ENCODE results near the gene SPOCK2.

SPOCK2 gene

GRCh38 chr10:72107325-72108003 lies 19.1 kb upstream of the SPOCK2 start:
- no peak for DNase-seq

GRCh38 chr10:72106896-72107295 lies 18.5 kb upstream of the SPOCK2 start:
- no peak for DNase-seq

GRCh38 chr10:72106154-72106849 lies 18.0 kb upstream of the SPOCK2 start:
- no peak for DNase-seq

- DNase-seq = no peak
Observed at GRCh38 chr10:72105710-72106109, 17.4 kb upstream of the SPOCK2 start.

- DNase-seq = no peak
Observed at GRCh38 chr10:72105098-72105475, 16.7 kb upstream of the SPOCK2 start.

DNA sequence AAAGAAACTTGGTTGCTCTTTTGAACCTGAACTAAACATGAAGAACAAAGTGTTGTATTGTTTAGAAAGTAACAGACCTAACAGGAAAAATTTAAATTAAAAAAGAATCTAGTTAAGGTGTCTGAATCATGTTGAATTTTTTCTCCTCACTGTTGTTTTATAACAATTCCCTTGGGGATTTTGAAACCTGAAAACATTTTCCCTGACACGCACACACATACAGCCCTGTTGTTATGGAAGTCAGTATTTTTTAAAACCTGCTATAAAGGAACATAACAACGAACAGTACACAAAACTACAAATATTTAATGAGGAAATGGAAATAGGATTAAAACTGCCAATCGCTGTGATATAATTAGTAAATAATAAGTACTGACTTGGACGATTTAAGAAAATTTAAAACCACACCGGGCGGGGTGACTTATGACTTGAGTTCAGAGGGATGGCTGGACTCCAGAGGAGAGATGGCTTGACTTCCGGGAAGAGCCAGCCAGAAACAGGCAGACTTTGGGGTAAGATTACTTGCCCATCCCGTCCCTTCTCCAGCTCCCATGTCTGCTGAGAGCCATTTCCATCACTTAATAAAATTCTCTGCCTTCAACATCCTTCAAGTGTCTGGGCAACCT lies 16.2 kb upstream of the SPOCK2 start:
- no peak for DNase-seq

DNA sequence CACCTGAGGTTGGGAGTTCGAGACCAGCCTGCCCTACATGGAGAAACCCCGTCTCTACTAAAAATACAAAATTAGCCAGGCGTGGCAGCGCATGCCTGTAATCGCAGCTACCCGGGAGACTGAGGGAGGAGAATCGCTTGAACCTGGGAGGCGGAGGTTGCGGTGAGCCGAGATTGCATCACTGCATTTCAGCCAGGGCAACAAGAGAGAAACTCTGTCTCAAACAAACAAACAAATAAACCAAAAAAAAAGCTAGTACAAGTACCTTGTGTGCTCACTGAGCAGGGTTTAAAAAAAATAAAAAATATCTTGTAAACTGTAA lies 11.2 kb upstream of the SPOCK2 start:
- DNase-seq = no peak

DNA sequence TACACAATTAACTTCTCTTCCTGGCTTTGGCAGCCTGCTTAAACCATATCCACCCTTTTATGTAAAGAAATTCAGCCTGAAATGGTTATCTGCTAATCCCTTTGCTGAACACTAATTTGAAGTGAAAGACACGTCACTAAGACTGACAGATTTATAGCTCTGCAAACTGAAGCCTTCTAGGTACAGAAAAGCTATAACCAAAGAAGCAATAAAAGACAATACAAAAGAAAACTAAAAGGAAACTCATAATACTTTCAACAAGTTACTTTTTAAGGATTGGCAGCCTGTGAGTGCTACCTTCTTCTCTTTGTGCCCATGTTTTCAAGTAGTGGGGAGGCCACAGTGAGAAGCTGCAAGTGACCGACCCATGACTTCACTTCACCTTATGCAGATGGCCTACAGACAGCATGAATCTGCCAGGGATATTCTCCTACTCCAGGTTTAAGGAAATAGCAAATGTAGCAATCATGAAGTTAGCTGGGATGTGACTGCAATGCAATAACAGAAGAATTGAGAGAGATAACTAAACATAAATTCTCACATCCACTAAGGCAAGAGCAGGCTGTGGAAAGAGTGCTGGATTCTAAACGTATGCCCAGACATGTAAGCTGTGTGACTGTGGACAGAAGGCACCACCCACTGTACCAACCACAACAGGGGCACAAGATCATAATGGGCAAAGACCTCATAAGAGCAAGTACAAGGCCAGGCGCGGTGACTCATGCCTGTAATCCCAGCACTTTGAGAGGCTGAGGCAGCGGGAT lies 10.7 kb upstream of the SPOCK2 start:
- DNase-seq = no peak

DNA sequence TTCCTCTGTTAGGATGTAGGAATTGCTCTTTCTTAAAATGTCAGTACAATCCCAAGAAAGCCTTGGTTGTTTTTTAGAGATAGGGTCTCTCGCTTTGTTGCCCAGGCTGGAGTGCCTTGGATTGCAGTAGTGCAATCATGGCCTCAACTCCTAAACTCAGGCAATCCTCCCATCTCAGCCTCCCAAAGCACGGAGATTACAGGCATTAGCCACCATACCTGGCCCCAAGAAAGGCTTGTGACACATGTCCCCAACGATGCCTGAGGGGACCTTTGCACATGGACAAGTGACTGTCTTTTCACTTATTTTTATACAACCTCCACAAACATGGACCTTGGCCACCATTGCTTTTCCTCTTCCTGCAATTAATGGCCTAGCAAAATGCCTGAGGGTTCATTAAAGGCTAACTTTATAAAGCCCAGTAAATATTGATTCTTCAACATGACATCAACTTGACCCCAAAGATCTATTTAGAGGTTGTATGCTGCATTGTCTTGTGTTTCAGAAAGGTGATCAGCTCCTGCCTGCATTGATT lies 10.0 kb upstream of the SPOCK2 start:
- DNase-seq = no peak

DNA sequence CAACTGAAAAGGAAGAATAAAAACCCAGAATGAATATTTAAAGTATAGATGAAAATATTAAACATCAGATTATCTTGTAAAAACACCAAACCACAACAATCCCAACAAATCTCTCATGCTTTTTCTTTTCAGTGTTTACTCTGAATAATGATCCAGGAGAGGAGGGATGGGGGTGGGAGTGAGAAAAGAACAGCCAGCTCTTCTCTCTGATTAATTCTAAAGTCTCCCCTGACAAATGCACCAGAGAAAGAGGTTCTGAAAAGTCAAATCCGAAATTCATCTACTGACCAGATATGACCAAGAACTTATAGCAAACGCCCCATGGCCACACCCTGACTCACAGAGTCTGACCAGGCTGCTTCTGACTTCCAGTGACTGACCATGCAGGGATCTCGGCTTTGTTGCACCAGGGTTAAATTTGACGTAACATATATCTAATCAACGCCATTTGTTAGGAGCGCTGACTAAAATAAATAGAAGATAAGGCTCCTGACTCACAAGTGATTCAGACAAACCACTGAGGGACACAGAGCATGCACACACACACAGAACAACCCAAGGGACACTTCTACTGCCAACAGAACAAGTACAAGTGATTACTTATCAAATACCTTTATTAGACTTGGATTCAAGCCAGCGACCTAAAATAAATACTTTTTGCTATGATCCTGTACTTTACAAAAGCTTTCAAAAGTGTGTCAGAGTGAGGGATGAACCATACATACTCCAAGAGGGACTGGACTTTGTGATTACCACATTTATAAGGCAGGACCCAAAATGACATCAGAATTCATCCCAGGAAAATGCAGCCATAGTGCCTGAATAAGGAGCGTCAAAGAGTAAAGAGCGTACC lies 9.3 kb upstream of the SPOCK2 start:
- no peak for DNase-seq

DNA sequence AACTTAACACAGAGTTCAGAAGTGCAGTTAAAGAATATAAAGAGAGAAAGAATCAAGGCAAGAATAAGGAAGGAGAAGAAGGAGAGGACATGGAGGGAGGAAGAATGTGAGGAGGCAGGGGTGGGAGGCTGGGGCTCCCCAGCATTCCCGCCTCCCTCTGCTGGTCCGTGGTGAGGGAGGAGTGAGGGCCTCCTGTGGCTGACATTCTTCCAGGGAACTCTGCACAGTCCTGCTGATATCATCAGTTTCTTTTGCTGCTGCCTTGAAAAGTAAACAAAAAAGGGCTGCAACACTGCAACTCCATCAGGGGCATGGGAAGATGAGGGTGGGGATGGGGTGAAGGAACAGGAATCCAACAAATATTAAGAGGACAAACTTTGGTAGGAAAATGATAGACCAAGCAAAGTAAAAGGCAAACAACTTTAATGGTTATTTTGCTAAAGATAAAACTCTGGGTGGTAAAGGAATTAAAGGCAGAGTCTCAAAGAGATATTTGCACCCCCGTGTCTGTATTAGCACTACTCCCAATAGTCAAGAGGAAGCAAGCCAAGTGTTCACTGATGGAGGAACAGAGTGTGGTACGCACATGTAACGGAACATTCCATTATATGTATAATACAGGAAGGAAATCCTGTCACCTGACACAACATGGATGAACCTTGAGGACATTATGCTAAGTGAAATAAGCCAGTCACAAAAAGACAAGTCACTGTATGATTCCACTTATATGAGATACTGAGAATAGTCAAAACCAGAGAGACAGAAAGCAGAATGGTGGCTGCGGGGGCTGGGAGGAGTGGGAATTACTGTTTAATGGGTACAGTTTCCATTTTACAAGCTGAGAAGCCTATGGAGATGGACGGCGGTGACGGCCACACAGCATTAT lies 8.0 kb upstream of the SPOCK2 start:
- no peak for DNase-seq

DNA sequence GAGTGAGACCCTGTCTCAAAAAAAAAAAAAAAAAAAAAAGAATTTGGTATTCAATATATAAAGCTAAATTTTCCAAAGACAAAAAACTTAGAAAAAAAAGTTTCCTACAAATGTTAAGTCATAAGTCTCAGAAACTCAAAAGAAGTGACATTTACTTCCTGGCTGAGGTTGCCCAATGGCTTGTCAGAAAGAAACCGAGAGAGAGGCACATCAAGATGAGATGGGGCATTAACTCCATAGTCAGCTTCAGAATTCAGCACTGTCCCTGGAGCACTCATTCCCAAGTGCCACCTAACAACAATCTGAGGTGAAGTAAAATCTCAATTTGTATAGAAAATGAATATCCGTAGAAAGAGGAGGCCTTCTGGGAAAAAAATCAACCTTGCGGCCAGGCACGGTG lies 6.8 kb upstream of the SPOCK2 start:
- DNase-seq = no peak

DNA sequence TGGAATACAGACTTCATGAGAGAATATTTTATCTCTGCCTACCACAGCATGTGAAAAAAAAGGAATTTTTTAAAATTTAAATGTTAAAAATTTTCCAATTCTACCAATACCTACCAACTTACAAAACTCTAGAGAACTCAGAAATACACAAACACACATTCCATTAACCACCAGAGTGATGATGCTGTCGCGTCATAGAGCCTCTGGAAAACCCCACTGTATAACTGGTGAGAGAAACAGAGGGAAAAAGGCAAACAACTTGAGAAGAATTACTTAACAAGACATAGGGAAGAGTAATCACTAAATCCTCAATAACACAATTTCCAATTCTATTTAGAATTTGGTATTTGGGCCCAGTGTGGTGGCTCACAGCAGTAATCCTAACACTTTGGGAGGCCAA lies 6.2 kb upstream of the SPOCK2 start:
- no peak for DNase-seq

- DNase-seq = no peak
Observed at GRCh38 chr10:72093450-72093849, 5.1 kb upstream of the SPOCK2 start.

- no peak for DNase-seq
Observed at GRCh38 chr10:72092987-72093386, 4.6 kb upstream of the SPOCK2 start.

DNA sequence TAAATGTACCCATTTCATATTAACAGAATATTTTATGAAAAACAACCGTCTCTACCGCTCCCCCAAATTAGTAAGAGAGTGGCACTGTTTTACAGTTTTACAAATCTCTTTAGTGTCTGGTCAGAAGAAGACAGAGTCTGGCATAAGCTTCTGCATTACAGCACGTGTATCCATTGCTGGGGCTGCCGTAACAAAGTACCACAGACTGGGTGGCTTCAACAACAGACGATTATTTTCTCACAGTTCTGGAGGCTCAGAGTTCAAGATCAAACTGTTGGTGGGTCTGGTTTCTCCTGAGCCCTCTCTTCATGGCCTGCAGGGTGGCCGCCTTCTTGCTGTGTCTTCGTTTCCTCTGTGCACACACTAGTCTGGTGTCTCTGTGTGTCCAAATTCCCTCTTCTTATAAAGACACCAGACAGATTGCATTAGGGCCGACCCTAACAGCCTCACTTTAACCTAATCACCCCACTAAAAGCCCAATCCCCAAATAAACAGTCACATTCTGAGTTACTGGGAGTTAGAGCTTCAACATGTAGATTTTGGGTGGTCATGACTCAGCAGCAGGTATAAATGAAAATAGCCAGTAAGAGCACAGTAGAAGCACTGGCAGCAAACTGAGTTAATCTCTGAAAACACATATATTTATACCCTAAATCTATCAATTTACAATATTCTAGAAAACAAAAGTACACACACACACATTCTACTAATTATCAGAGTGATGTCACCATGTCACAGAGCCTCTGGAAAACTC lies 4.0 kb upstream of the SPOCK2 start:
- DNase-seq = no peak

GRCh38 chr10:72090326-72090725 lies 2.0 kb upstream of the SPOCK2 start:
- DNase-seq = no peak

DNA sequence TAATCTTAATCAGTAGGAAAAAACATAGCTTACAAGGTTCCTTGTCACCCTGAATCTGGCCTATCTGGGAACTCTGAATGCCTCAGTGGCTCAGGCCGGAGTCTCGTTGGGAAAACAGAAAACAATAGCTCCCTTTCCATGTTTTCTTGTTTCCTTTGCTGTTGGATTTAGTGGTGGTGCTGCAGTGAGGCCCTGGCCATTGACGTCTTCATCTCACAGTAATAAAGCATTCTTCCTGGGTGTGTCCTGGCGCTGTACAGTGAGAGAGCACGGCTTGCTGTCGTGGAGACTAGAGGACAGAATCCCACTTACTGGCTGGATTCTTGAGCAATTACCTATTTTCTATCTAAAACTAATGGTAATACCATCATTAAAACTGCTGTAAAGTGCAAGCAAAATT lies 1.3 kb upstream of the SPOCK2 start:
- no peak for DNase-seq

- DNase-seq = no peak
Observed at GRCh38 chr10:72088889-72089575, 681 bp upstream of the SPOCK2 start.

- no peak for DNase-seq
Observed at GRCh38 chr10:72087392-72087968, 871 bp downstream of the SPOCK2 start.

Data from GDM1 (cell line).